HepG2 (cell line): ENCODE data around the gene NOA1. TPM values are rescaled to one million over a fixed set of nuclear protein-coding genes. Genes with fewer than 3 reads are reported as not detected.

Experiments
- ARID4A ChIP-seq: sonication (generic); formaldehyde crosslinking; IDR thresholded peaks from 2 replicates; pipeline ENCODE4 v1.5.0; 2020; ENCODE audit warnings: mild to moderate bottlenecking, missing genetic modification reagents, borderline replicate concordance
- HOXA9 ChIP-seq: sonication (generic); formaldehyde crosslinking; IDR thresholded peaks from 2 replicates; pipeline ENCODE4 v1.8.1; 2022; ENCODE audit warnings: missing genetic modification reagents, mild to moderate bottlenecking, moderate library complexity, borderline replicate concordance
- NR1H2 ChIP-seq: sonication (generic); formaldehyde crosslinking; IDR thresholded peaks from 2 replicates; pipeline ENCODE4 v1.8.1; 2022; ENCODE audit warnings: low read depth, missing genetic modification reagents, borderline replicate concordance
- PHF20 ChIP-seq: sonication (generic); formaldehyde crosslinking; IDR thresholded peaks from 2 replicates; pipeline ENCODE4 v1.5.0; 2020; ENCODE audit warnings: mild to moderate bottlenecking, missing genetic modification reagents
- THAP9 ChIP-seq: sonication (generic); formaldehyde crosslinking; IDR thresholded peaks from 2 replicates; pipeline ENCODE4; 2020; ENCODE audit warnings: missing genetic modification reagents, mild to moderate bottlenecking, borderline replicate concordance
- ZBTB46 ChIP-seq: sonication (generic); formaldehyde crosslinking; IDR thresholded peaks from 2 replicates; pipeline ENCODE4 v1.4.0; 2020; ENCODE audit warnings: mild to moderate bottlenecking, missing genetic modification reagents, borderline replicate concordance
- ZNF232 ChIP-seq: sonication (generic); formaldehyde crosslinking; IDR thresholded peaks from 2 replicates; pipeline ENCODE4 v1.4.0; 2020; ENCODE audit warnings: missing genetic modification reagents, borderline replicate concordance
- ZNF337 ChIP-seq: sonication (generic); formaldehyde crosslinking; IDR thresholded peaks from 2 replicates; pipeline ENCODE4 v1.5.1; 2020; ENCODE audit warnings: missing genetic modification reagents, low read depth, mild to moderate bottlenecking, borderline replicate concordance
- ZNF503 ChIP-seq: sonication (generic); formaldehyde crosslinking; IDR thresholded peaks from 2 replicates; pipeline ENCODE4 v1.4.0; 2020; ENCODE audit warnings: missing genetic modification reagents
- ZNF552 ChIP-seq: sonication (generic); formaldehyde crosslinking; IDR thresholded peaks from 2 replicates; pipeline ENCODE4 v1.9.0; 2022; ENCODE audit warnings: missing genetic modification reagents, mild to moderate bottlenecking, borderline replicate concordance
- ZSCAN31 ChIP-seq: sonication (generic); formaldehyde crosslinking; IDR thresholded peaks from 2 replicates; pipeline ENCODE4 v1.5.0; 2020; ENCODE audit warnings: low read depth, mild to moderate bottlenecking, missing genetic modification reagents
- polyA plus RNA-seq, 8 experiments: library from polyadenylated mRNA; depleted of rRNA in 3 of 8; stranded (reverse) in 7 of 8; unstranded in 1 of 8; fragments of >200 nt; fragmentation: Illumina TruSeq in 4 of 8; extraction: Trizol in 4 of 8; gene quantifications; 2 replicates each; pipeline versions ENCODE4 v1.2.1 to v1.2.3, GENCODE V29; 2011 to 2016; ENCODE audit warnings: low read depth in 4 of 8, missing spikeins in 1 of 8, mixed read lengths in 1 of 8; ENCODE audit not compliant: insufficient read depth in 1 of 8
- total RNA-seq, 5 experiments: library from RNA; depleted of rRNA; stranded (reverse); fragments of >200 nt; fragmentation: Illumina TruSeq; extraction: Trizol; gene quantifications; 2 replicates each; pipeline ENCODE4 v1.2.3, GENCODE V29; 2016; ENCODE audit warnings: low read depth in 1 of 5
- TF ChIP-seq, protein P1 (sequence below): sonication (generic); formaldehyde crosslinking; IDR thresholded peaks from 2 replicates; pipeline ENCODE4 v1.8.0; 2022; ENCODE audit warnings: mild to moderate bottlenecking, missing genetic modification reagents, borderline replicate concordance
- TF ChIP-seq, protein P2 (sequence below): IDR thresholded peaks from 2 replicates; pipeline ENCODE4 v1.6.1; 2016; ENCODE audit warnings: missing compliant biosample characterization, missing genetic modification reagents, borderline replicate concordance

The NOA1 gene
- total and polyA plus RNA-seq, 2 of the 13 experiments (the other 11 are each of a cell fraction or from before 2014, with no cell fraction given): 17.3 to 19.0 TPM

DNA sequence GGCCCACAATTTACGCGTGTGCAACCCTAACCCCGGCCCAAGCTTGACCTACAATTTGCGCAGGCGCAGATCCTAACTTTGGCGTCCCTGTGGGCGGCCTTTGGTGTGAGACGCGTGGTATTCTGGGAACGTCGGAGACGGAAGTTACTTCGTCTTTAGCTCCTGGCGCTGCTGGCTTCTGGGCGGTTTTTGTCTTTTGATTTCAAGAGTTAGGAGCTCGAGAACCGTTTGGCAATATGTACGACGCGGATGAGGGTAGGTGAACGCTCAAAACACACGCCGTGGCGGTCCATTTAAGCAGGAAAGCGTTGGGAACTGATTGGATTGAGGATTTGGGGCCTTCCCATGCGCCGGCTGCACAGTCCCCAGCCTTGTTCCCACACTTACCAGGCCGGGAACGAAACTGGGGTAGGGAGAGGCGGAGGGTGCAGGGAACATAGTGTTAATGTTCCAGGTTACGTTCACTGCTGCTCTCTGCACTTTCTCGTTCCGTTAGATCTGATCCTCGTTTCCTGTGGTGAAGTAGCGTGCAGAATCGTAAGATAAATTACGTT, 1.4 kb upstream of the NOA1 start, which contains the start of gene POLR2B (continued):
- peak; percentile 76; the same call in 1 of the 2 replicates for TF ChIP-seq ARID4A (CRISPR knock-in tag)
- TF ChIP-seq HOXA9 (CRISPR knock-in tag): no peak
- no peak for TF ChIP-seq NR1H2 (CRISPR knock-in tag)
- TF ChIP-seq, protein P1, sequence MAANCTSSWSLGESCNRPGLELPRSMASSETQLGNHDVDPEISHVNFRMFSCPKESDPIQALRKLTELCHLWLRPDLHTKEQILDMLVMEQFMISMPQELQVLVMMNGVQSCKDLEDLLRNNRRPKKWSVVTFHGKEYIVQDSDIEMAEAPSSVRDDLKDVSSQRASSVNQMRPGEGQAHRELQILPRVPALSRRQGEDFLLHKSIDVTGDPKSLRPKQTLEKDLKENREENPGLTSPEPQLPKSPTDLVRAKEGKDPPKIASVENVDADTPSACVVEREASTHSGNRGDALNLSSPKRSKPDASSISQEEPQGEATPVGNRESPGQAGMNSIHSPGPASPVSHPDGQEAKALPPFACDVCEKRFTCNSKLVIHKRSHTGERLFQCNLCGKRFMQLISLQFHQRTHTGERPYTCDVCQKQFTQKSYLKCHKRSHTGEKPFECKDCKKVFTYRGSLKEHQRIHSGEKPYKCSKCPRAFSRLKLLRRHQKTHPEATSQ: no peak
- TF ChIP-seq ZNF337 (CRISPR knock-in tag): no peak
- TF ChIP-seq ZNF232 (CRISPR knock-in tag): 0 out of 2 replicates have a peak, but pooled peaks have one; percentile 23
- TF ChIP-seq ZNF503 (CRISPR knock-in tag): no peak; the same call in 1 of the 2 replicates
- TF ChIP-seq ZSCAN31 (CRISPR knock-in tag): no peak
- no peak for TF ChIP-seq ZNF552 (CRISPR knock-in tag)
- peak; percentile 80 for TF ChIP-seq PHF20 (CRISPR knock-in tag)
- TF ChIP-seq, protein P2, sequence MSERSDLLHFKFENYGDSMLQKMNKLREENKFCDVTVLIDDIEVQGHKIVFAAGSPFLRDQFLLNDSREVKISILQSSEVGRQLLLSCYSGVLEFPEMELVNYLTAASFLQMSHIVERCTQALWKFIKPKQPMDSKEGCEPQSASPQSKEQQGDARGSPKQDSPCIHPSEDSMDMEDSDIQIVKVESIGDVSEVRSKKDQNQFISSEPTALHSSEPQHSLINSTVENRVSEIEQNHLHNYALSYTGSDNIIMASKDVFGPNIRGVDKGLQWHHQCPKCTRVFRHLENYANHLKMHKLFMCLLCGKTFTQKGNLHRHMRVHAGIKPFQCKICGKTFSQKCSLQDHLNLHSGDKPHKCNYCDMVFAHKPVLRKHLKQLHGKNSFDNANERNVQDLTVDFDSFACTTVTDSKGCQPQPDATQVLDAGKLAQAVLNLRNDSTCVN: no peak; the same call in 1 of the 2 replicates
- no peak for TF ChIP-seq ZBTB46
- TF ChIP-seq THAP9 (CRISPR knock-in tag): no peak
